Myometrial cell (primary cell): Measurements from ENCODE around the gene SPINK7. TPM values are rescaled to one million over a fixed set of nuclear protein-coding genes. Genes with fewer than 3 reads are reported as not detected.

ENCODE experiments used
- total RNA-seq: library from RNA; depleted of rRNA; stranded (reverse); fragments of >200 nt; gene quantifications from 2 replicates; pipeline ENCODE4 v1.2.3, GENCODE V29; 2015

Gene SPINK7
- not detected in 2 replicates for total RNA-seq

GRCh38 chr5:148312153-148312552 is at the start of gene SPINK7:
Gene SPINK7 (plus strand): TSS chr5:148312423. CDS start chr5:148312484, 61 bp downstream.

GRCh38 chr5:148268566-148268965 is 43.7 kb upstream of the SPINK7 start, which contains the start of gene SPINK13:
Gene SPINK13 (plus strand): TSS chr5:148268794. CDS start chr5:148270073, 1,279 bp downstream.

GRCh38 chr5:148335259-148335658 is 23.0 kb downstream of the SPINK7 start, which contains the start of gene SPINK9:
Gene SPINK9 (plus strand): TSS chr5:148335559. CDS start chr5:148335614, 55 bp downstream.

Other genes with a start within 250 kb of the SPINK7 start
- gene SPINK5, start 248.4 kb upstream of the SPINK7 start, total RNA-seq = not detected in 2 replicates
- gene SPINK14, start 143.9 kb upstream of the SPINK7 start, total RNA-seq = not detected in 2 replicates
- gene SPINK6, start 109.4 kb upstream of the SPINK7 start, total RNA-seq = 1.1 TPM in 1 of 2 replicates, not detected in the other
- not detected in 2 replicates for gene MARCOL, start 73.9 kb upstream of the SPINK7 start, total RNA-seq
- not detected in 2 replicates for gene SPINK13, start 43.6 kb upstream of the SPINK7 start, total RNA-seq
- not detected in 2 replicates for gene SPINK9, start 23.1 kb downstream of the SPINK7 start, total RNA-seq
- 23.7 and 30.6 TPM in 2 replicates for gene FBXO38, start 71.5 kb downstream of the SPINK7 start, total RNA-seq